ENCODE results near the gene ZNF836. TPM values are rescaled to one million over a fixed set of nuclear protein-coding genes. Genes with fewer than 3 reads are reported as not detected.

ZNF836 gene
- total and polyA plus RNA-seq, 7 donors, result 1.3 to 6.4 (median 3.8) TPM

DNA sequence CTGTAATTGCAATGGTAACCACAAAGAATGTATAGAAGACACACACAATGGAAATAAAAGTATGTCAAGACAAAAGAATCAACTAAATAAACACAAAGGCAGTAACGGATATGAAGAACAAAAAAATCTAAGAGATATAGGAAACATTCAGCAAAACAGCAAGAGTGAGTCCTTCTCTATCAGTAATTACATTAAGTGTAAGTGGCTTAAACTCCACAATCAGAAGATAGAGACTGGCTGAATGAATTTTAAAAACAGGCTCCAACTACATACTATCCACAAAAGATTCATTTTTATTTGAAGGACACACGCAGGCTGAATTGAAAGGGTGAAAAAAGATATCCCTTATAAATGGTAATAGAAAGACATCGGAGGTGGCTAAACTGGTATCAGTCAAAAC is 51.1 kb downstream of the ZNF836 start:
- H3K36me3 ChIP-seq (ENCODE audit: insufficient read depth in 1 of 2, low read depth in 1 of 2), result peaks cover 34 to 87% of the 10 kb centered on the region in 2 donors
- no peaks in the 10 kb centered on the region for H3K27me3 ChIP-seq (ENCODE audit: insufficient read depth in 3 of 3, low read length in 2 of 3)
- H3K4me1 ChIP-seq, result no peaks in the 10 kb centered on the region
- H3K27ac ChIP-seq, result no peak overlapping the region
- ATAC-seq (no peak), DNase-seq (no peak)
- H3K4me3 ChIP-seq, result no peak overlapping the region
- TF ChIP-seq, protein P1, sequence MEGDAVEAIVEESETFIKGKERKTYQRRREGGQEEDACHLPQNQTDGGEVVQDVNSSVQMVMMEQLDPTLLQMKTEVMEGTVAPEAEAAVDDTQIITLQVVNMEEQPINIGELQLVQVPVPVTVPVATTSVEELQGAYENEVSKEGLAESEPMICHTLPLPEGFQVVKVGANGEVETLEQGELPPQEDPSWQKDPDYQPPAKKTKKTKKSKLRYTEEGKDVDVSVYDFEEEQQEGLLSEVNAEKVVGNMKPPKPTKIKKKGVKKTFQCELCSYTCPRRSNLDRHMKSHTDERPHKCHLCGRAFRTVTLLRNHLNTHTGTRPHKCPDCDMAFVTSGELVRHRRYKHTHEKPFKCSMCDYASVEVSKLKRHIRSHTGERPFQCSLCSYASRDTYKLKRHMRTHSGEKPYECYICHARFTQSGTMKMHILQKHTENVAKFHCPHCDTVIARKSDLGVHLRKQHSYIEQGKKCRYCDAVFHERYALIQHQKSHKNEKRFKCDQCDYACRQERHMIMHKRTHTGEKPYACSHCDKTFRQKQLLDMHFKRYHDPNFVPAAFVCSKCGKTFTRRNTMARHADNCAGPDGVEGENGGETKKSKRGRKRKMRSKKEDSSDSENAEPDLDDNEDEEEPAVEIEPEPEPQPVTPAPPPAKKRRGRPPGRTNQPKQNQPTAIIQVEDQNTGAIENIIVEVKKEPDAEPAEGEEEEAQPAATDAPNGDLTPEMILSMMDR (IDR thresholded peaks at IDR 0.05), result no peak
- intact Hi-C loops (cut with DNase I), result no loop called here
- H3K9me3 ChIP-seq, result peaks cover 86% of the 10 kb centered on the region
- WGBS, 3 donors, result 97 to 98% (median 97%) methylated on average over 3 of the region's 3 CpGs

DNA sequence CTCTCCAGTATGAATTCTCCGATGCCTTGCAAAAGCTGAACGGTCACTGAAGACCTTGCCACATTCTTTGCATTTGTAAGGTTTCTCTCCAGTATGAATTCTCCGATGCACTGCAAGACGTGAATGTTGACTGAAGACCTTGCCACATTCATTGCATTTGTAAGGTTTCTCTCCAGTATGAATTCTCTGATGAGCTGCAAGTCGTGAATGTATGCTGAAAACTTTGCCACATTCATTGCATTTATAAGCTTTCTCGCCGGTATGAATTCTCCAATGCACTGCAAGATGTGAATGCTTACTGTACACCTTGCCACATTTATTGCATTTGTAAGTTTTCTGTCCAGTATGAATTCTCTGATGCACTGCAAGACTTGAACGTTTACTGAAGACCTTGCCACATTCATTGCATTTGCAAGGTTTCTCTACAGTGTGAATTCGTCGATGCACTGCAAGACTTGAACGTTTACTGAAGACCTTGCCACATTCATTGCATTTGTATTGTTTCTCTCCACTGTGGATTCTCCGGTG is 55.8 kb downstream of the ZNF836 start:
- H3K4me1 ChIP-seq, result no peaks in the 10 kb centered on the region
- intact Hi-C loops (cut with DNase I), result no loop called here
- H3K27me3 ChIP-seq (ENCODE audit: insufficient read depth in 3 of 3, low read length in 2 of 3), result no peaks in the 10 kb centered on the region
- no peak for ATAC-seq
- no peak overlapping the region for H3K27ac ChIP-seq
- peaks cover 26 to 44% of the 10 kb centered on the region in 2 donors for H3K36me3 ChIP-seq (ENCODE audit: insufficient read depth in 1 of 2, low read depth in 1 of 2)
- WGBS, 3 donors, result 97 to 98% (median 97%) methylated on average over 12 of the region's 12 CpGs
- TF ChIP-seq, protein P1 (IDR thresholded peaks at IDR 0.05), result no peak
- DNase-seq, result no peak
- no peak overlapping the region for H3K4me3 ChIP-seq
- H3K9me3 ChIP-seq, result peaks cover 100% of the 10 kb centered on the region

DNA sequence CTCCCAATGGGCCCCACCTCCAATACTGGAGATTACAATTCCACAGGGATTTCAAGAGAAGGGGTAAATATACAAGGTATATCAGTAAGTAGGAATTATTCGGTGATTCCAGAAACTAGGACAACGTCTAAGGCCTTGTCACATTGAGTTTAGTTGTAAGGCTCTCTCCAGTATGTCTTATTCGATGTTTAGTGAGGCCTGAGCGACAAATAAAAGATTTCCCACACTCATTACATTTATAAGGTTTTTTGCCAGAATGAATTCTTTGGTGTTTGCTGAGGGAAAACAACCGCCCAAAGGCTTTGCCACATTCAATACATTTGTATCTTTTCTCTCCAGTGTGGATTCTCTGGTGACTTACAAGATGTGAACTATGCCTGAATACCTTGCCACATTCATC is 56.7 kb downstream of the ZNF836 start:
- ATAC-seq (no peak), DNase-seq (no peak)
- peaks cover 100% of the 10 kb centered on the region for H3K9me3 ChIP-seq
- TF ChIP-seq, protein P1 (IDR thresholded peaks at IDR 0.05), result no peak
- H3K4me3 ChIP-seq, result no peak overlapping the region
- WGBS, 3 donors, result 96 to 98% (median 97%) methylated on average over 5 of the region's 5 CpGs
- no peaks in the 10 kb centered on the region for H3K4me1 ChIP-seq
- intact Hi-C loops (cut with DNase I), result no loop called here
- peaks cover 26 to 36% of the 10 kb centered on the region in 2 donors for H3K36me3 ChIP-seq (ENCODE audit: insufficient read depth in 1 of 2, low read depth in 1 of 2)
- no peaks in the 10 kb centered on the region for H3K27me3 ChIP-seq (ENCODE audit: insufficient read depth in 3 of 3, low read length in 2 of 3)
- no peak overlapping the region for H3K27ac ChIP-seq

DNA sequence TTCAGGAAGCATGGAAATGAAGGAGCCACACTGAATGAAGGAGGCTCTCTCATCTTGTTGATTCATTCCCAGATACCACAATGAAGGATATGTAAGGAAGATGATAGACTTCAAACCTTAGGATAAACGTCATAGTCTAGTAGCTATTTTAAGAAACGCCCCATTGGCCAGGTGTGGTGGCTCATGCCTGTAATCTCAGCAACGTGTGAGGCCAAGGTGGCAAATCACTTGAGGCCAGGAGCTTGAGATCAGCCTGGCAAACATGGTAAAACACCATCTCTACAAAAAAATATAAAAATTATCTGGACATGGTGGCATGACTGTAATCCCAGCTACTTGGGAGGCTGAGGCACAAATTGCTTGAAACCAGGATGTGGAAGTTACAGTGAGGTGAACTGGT is 58.8 kb downstream of the ZNF836 start:
- DNase-seq, result no peak
- intact Hi-C loops (cut with DNase I), result no loop called here
- no peak for ATAC-seq
- no peak overlapping the region for H3K4me3 ChIP-seq
- no peak overlapping the region for H3K27ac ChIP-seq
- no peaks in the 10 kb centered on the region for H3K27me3 ChIP-seq (ENCODE audit: insufficient read depth in 3 of 3, low read length in 2 of 3)
- H3K36me3 ChIP-seq (ENCODE audit: insufficient read depth in 1 of 2, low read depth in 1 of 2), result peaks cover 17 to 22% of the 10 kb centered on the region in 2 donors
- TF ChIP-seq, protein P1 (IDR thresholded peaks at IDR 0.05), result no peak
- WGBS, 3 donors, result 68 to 90% (median 79%) methylated on average over 3 of the region's 3 CpGs
- no peaks in the 10 kb centered on the region for H3K4me1 ChIP-seq
- peaks cover 97% of the 10 kb centered on the region for H3K9me3 ChIP-seq

DNA sequence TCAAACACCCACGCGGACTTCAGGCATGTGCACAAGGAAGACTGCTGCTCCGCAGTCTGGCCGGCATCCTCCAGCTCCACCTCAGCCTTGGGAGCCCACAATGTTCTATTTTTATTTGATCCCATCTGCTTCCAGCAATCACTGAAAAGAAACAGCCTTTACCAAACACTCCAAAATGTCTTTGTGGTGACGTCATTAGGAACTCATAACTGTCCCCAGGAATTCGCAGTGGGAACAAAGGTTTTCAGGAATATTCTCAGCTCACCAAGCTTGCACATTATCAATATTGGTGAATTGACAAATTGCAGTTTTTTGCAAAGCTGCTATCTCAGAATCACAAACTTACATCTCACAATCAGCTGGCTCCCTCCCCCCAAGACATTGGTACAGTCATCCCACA is 60.6 kb downstream of the ZNF836 start:
- DNase-seq, result no peak
- Histone ChIP-seq H3K4me3 (no peak overlapping the region), H3K27me3 (ENCODE audit: insufficient read depth in 3 of 3, low read length in 2 of 3) (no peaks in the 10 kb centered on the region), H3K36me3 (ENCODE audit: insufficient read depth in 1 of 2, low read depth in 1 of 2) (peaks cover 4 to 9% of the 10 kb centered on the region in 2 donors), H3K4me1 (no peaks in the 10 kb centered on the region), H3K9me3 (peaks cover 85% of the 10 kb centered on the region), H3K27ac (no peak overlapping the region)
- WGBS, 3 donors, result 75 to 89% (median 86%) methylated on average over 6 of the region's 6 CpGs
- intact Hi-C loops (cut with DNase I), result no loop called here
- TF ChIP-seq, protein P1 (IDR thresholded peaks at IDR 0.05), result no peak
- no peak for ATAC-seq
